ENCODE measurements around the gene TRIM23. TPM values are rescaled to one million over a fixed set of nuclear protein-coding genes. Genes with fewer than 3 reads are reported as not detected.
A peak's percentile ranks its signal among the peaks of the same experiment; 100 is the strongest.
"Not testable (repeated sequence)": the region's sequence is repeated elsewhere in the genome, so short reads cannot be mapped to it uniquely, and the experiment has no call there.

Gene TRIM23
- total RNA-seq (2014; rRNA removed; shearing (Covaris generic)) = 13.8 and 16.4 TPM in 2 replicates

DNA sequence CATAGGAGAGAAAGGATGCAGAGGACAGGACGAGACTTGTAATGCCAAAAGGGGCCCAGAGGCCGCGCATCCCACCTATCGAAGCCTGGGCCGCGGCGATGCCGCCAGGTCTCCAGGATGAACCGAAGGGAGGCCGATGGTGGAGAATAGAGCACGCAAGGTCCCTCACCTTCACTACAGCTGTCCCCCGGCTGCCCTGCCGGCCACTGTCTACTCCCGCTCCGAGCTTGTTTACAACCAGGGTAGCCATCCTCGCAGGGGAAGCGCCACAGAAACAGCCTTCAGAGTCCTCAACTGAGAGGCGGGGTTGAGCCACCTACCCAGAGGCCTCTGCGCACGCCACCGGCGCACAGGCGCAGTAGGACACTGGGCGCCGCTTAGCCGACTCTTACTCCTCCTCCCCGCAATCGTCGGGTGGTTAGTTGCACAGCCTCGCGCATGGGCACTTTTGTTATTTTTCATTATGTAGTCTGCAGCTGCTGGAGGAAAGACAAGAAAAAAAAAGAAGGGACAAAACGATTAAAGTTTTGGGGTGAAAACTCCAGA is at the start of gene TRIM23:
TRIM23 (minus strand) TSS at position 309 of the 546 bp plus-strand sequence; CDS start at position 250, 59 bp downstream.
- peak; percentile 92 to 95 for DNase-seq
- no peaks in the 10 kb centered on the region for H3K9me3 ChIP-seq (replicated peaks)
- H3K27me3 ChIP-seq = no peaks in the 10 kb centered on the region
- H3K4me1 ChIP-seq = no peaks in the 10 kb centered on the region; the same call in 1 of the 2 replicates
- peak within 1 kb of the TSS; percentile 92 for H3K4me3 ChIP-seq
- H3K36me3 ChIP-seq = peaks cover 2% of the 10 kb centered on the region; the same call in 1 of the 2 replicates
- H3K27ac ChIP-seq = peak within 1 kb of the TSS; percentile 76

DNA sequence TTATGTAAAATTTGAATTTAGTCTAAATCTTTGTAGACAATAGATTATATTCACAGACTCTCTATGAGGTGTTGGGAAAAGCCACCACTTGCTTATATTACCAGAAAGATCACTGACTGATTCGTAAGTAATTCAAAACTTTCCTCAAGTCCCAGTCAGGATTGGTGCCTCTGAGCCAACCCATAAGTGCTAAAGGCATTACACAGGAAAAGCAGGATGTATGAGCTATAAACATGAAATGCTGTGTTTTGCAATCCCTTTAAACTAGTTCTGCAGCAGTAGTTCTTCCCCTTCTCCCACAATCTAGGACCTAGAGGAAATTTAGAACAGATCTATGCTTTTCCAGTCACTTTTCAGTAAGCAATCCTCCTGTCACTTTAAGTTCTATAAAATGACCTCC is 48.7 kb upstream of the TRIM23 start:
- Histone ChIP-seq H3K4me1 (no peaks in the 10 kb centered on the region), H3K27me3 (no peaks in the 10 kb centered on the region), H3K9me3 (replicated peaks) (no peaks in the 10 kb centered on the region), H3K4me3 (no peak overlapping the region), H3K27ac (no peak overlapping the region), H3K36me3 (peaks cover 27% of the 10 kb centered on the region)
- DNase-seq = no peak

GRCh38 chr5:65668696-65669095 is 44.6 kb upstream of the TRIM23 start:
- DNase-seq = no peak
- peaks cover 36% of the 10 kb centered on the region for H3K36me3 ChIP-seq
- H3K4me1 ChIP-seq = no peaks in the 10 kb centered on the region
- H3K4me3 ChIP-seq = no peak overlapping the region
- no peaks in the 10 kb centered on the region for H3K9me3 ChIP-seq (replicated peaks)
- H3K27me3 ChIP-seq = no peaks in the 10 kb centered on the region
- no peak overlapping the region for H3K27ac ChIP-seq

GRCh38 chr5:65663804-65664521 is 39.8 kb upstream of the TRIM23 start:
- Histone ChIP-seq H3K4me3 (no peak overlapping the region), H3K27ac (no peak overlapping the region), H3K36me3 (peaks cover 21% of the 10 kb centered on the region), H3K27me3 (no peaks in the 10 kb centered on the region), H3K4me1 (no peaks in the 10 kb centered on the region), H3K9me3 (replicated peaks) (no peaks in the 10 kb centered on the region)
- DNase-seq = peak; percentile 8 to 33

GRCh38 chr5:65654713-65655112 is 30.6 kb upstream of the TRIM23 start:
- peaks cover 8% of the 10 kb centered on the region; the same call in 1 of the 2 replicates for H3K36me3 ChIP-seq

DNA sequence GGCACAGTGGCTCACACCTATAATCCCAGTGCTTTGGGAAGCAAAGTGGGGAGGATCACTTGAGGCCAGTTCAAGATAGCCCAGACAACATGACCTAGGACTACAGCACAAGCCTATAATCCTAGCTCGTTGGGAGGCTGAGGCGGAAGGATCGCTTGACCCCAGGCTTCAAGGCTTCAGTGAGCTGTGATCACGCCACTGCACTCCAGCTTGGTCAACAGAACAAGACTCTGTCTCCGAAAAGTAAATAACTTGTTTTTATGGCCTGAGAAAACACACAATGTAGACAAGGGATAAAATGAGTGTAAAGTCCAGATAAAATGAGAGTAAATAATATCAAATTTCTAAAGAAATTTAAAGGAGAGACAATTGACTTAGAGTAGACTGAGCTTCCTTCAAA is 27.0 kb upstream of the TRIM23 start:
- Histone ChIP-seq H3K4me1 (no peaks in the 10 kb centered on the region), H3K9me3 (replicated peaks) (no peaks in the 10 kb centered on the region)
- DNase-seq = no peak

More at GRCh38 chr5:65654713-65655112, 30.6 kb upstream of the TRIM23 start:
- no peak for DNase-seq
- Histone ChIP-seq H3K4me1 (no peaks in the 10 kb centered on the region), H3K27ac (no peak overlapping the region), H3K9me3 (replicated peaks) (no peaks in the 10 kb centered on the region), H3K4me3 (no peak overlapping the region), H3K27me3 (no peaks in the 10 kb centered on the region)

DNA sequence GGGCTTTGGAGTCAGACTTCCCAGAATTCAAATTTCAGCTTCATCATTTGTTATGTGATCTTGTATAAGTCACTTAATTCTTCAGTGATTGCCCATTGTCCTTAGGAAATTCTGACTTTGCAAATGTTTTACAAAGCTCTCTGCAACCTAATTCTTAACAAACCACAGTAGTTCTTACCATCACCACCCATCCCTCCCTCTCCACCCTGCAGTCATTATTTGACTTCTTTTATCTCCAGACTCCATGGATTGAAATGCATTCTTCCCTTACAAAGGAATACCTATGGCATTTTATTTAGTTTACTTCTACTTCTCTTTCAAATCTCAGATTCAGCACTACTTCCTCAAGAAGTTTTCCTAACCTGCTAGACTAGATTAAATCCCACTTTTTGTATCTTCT is 23.8 kb upstream of the TRIM23 start:
- H3K27me3 ChIP-seq = no peaks in the 10 kb centered on the region
- no peak for DNase-seq

More for the DNA sequence above, 27.0 kb upstream of the TRIM23 start:
- H3K27ac ChIP-seq = no peak overlapping the region
- no peaks in the 10 kb centered on the region for H3K27me3 ChIP-seq
- no peak overlapping the region for H3K4me3 ChIP-seq
- H3K36me3 ChIP-seq = peaks cover 4% of the 10 kb centered on the region; the same call in 1 of the 2 replicates

DNA sequence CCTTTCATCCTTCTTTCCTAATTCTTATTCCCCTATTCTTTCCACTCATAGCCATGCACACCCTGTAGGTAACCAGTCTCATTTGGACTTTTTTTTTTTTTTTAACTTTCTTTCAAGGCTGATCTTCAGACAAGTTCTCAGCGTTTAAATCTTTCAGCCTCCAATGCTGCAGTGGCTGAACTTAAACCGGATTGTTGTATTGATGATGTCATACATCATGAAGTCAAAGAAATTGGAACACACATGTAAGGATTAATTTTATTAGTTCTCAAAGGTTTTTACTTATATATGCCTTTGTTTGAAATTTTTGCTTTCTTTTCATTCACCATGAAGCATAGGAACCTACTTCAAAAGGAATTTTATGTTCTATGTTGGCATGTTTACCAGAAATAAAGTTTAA is 22.8 kb upstream of the TRIM23 start:
- Histone ChIP-seq H3K36me3 (peaks cover 7% of the 10 kb centered on the region), H3K27me3 (no peaks in the 10 kb centered on the region), H3K9me3 (replicated peaks) (no peaks in the 10 kb centered on the region), H3K27ac (no peak overlapping the region), H3K4me1 (no peaks in the 10 kb centered on the region), H3K4me3 (no peak overlapping the region)
- no peak for DNase-seq

More for the DNA sequence above, 23.8 kb upstream of the TRIM23 start:
- H3K4me3 ChIP-seq = no peak overlapping the region
- H3K36me3 ChIP-seq = peaks cover 2% of the 10 kb centered on the region; the same call in 1 of the 2 replicates
- no peak overlapping the region for H3K27ac ChIP-seq
- no peaks in the 10 kb centered on the region for H3K4me1 ChIP-seq
- no peaks in the 10 kb centered on the region for H3K9me3 ChIP-seq (replicated peaks)

DNA sequence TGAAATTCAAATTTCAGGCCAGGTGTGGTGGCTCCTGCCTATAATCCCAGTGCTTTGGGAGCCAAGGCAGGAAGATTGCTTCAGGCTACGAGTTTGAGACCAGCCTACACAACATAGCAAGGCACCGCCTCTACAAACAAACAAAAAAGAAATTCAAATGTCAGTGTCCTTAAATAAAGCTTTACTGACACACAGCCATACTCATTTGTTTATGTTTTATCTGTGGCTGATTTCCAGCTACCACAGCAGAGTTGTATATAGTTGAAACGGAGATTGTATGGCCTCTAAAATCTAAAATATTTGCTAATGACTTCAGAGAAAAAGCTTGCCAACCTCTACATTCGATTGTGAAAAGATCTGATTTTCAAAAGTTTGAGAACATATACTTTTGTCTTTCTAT is 16.1 kb upstream of the TRIM23 start:
- Histone ChIP-seq H3K9me3 (replicated peaks) (no peaks in the 10 kb centered on the region), H3K27me3 (no peaks in the 10 kb centered on the region), H3K4me3 (no peak overlapping the region), H3K4me1 (no peaks in the 10 kb centered on the region), H3K27ac (no peak overlapping the region), H3K36me3 (peaks cover 25% of the 10 kb centered on the region)
- no peak for DNase-seq

- Histone ChIP-seq H3K27ac (no peak overlapping the region), H3K9me3 (replicated peaks) (no peaks in the 10 kb centered on the region), H3K4me3 (no peak overlapping the region), H3K27me3 (no peaks in the 10 kb centered on the region), H3K4me1 (no peaks in the 10 kb centered on the region), H3K36me3 (peaks cover 8% of the 10 kb centered on the region; the same call in 1 of the 2 replicates)
- DNase-seq = no peak
Observed at GRCh38 chr5:65630981-65631380, 6.8 kb upstream of the TRIM23 start.

DNA sequence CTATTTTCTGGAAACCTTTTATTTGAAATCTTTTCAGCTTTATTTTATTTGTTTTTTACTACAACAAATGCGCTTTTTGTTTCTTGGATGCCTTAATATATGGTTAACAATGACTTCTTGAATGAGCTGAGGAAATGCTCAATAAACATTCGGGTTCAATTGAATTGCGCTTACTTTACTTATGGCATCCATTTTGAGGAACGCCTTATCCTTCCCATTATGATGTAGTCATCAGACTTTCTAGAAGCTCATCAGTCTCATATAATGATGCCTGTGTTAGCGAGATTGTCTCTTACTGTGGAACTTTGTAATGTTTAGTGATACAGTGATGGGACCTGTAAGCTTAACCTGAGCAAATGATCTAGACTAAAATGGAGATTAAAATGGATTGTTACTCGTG is 1.6 kb upstream of the TRIM23 start:
- peak overlapping the region; percentile 92 for H3K4me3 ChIP-seq
- no peaks in the 10 kb centered on the region; the same call in 1 of the 2 replicates for H3K4me1 ChIP-seq
- H3K27ac ChIP-seq = peak overlapping the region; percentile 76; the same call in 1 of the 2 replicates
- H3K27me3 ChIP-seq = no peaks in the 10 kb centered on the region
- peaks cover 8% of the 10 kb centered on the region; the same call in 1 of the 2 replicates for H3K36me3 ChIP-seq
- no peaks in the 10 kb centered on the region for H3K9me3 ChIP-seq (replicated peaks)
- DNase-seq = peak in 1 of 2 experiments; percentile 7

GRCh38 chr5:65624571-65625555 is 730 bp upstream of the TRIM23 start, which contains the start of the genes SHLD3 and TRAPPC13:
SHLD3 (plus strand) TSS chr5:65625027; CDS start chr5:65629588, 4,561 bp downstream.
TRAPPC13 (plus strand) TSS chr5:65625027; CDS start chr5:65625061, 34 bp downstream.
- H3K27me3 ChIP-seq = no peaks in the 10 kb centered on the region
- peak within 1 kb of the TSS; percentile 76 for H3K27ac ChIP-seq
- no peaks in the 10 kb centered on the region; the same call in 1 of the 2 replicates for H3K4me1 ChIP-seq
- H3K9me3 ChIP-seq (replicated peaks) = no peaks in the 10 kb centered on the region
- DNase-seq = peak; percentile 86 to 91
- H3K4me3 ChIP-seq = peak within 1 kb of the TSS; percentile 92
- peaks cover 8% of the 10 kb centered on the region; the same call in 1 of the 2 replicates for H3K36me3 ChIP-seq

GRCh38 chr5:65623482-65623881 is 651 bp downstream of the TRIM23 start:
- H3K27me3 ChIP-seq = no peaks in the 10 kb centered on the region
- H3K36me3 ChIP-seq = no peaks in the 10 kb centered on the region
- peak in 1 of 2 experiments; percentile 9 for DNase-seq
- H3K9me3 ChIP-seq (replicated peaks) = no peaks in the 10 kb centered on the region
- peak overlapping the region; percentile 76; the same call in 1 of the 2 replicates for H3K27ac ChIP-seq
- H3K4me3 ChIP-seq = peak overlapping the region; percentile 92
- no peaks in the 10 kb centered on the region; the same call in 1 of the 2 replicates for H3K4me1 ChIP-seq

DNA sequence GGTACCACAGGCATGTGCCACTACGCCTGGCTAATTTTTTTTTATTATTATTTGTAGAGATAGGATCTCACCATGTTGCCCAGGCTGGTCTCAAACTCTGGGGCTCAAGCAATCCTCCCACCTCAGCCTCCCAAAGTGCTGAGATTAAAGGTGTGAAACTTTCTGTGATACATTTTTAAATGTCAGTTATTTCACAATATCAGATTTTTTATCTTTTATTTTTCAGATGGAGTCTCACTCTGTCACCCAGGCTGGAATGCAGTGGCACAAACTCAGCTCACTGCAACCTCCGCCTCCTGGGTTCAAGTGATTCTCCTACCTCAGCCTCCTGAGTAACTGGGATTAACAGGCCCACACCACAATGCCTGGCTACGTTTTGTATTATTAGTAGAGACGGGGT is 2.2 kb downstream of the TRIM23 start:
- H3K4me1 ChIP-seq; DNase-seq; H3K9me3 ChIP-seq (replicated peaks); H3K4me3 ChIP-seq; H3K27ac ChIP-seq; H3K27me3 ChIP-seq; H3K36me3 ChIP-seq: not testable (repeated sequence)
